ENCODE data around the gene MANBA.
"Not testable (repeated sequence)": the region's sequence is repeated elsewhere in the genome, so short reads cannot be mapped to it uniquely, and the experiment has no call there.

MANBA gene

GRCh38 chr4:102726068-102726467, 34.7 kb downstream of the MANBA start:
- no peak for TF ChIP-seq CTCF (conservative IDR thresholded peaks at IDR 0.05; ENCODE audit: control insufficient read depth, insufficient read depth, low read depth, low read length)
- no peak for DNase-seq (ENCODE audit: low read depth)
- H3K4me3 ChIP-seq (ENCODE audit: control insufficient read depth, low read depth, low read length): no peak overlapping the region

GRCh38 chr4:102725229-102725628, 35.5 kb downstream of the MANBA start:
- no peak for DNase-seq (ENCODE audit: low read depth)
- H3K4me3 ChIP-seq (ENCODE audit: control insufficient read depth, low read depth, low read length): no peak overlapping the region
- no peak for TF ChIP-seq CTCF (conservative IDR thresholded peaks at IDR 0.05; ENCODE audit: control insufficient read depth, insufficient read depth, low read depth, low read length)

- peak; percentile 27 for DNase-seq (ENCODE audit: low read depth)
- H3K4me3 ChIP-seq (ENCODE audit: control insufficient read depth, low read depth, low read length): no peak overlapping the region
- no peak for TF ChIP-seq CTCF (conservative IDR thresholded peaks at IDR 0.05; ENCODE audit: control insufficient read depth, insufficient read depth, low read depth, low read length)
Measured at GRCh38 chr4:102723511-102723910, 37.3 kb downstream of the MANBA start.

GRCh38 chr4:102722740-102723139, 38.0 kb downstream of the MANBA start:
- no peak for DNase-seq (ENCODE audit: low read depth)
- H3K4me3 ChIP-seq (ENCODE audit: control insufficient read depth, low read depth, low read length): no peak overlapping the region
- no peak for TF ChIP-seq CTCF (conservative IDR thresholded peaks at IDR 0.05; ENCODE audit: control insufficient read depth, insufficient read depth, low read depth, low read length)

- not testable (repeated sequence) for H3K4me3 ChIP-seq (ENCODE audit: control insufficient read depth, low read depth, low read length); DNase-seq (ENCODE audit: low read depth)
Measured at GRCh38 chr4:102718833-102719575, 41.8 kb downstream of the MANBA start.

- no peak overlapping the region for H3K4me3 ChIP-seq (ENCODE audit: control insufficient read depth, low read depth, low read length)
- peak; percentile 26 for DNase-seq (ENCODE audit: low read depth)
- no peak for TF ChIP-seq CTCF (conservative IDR thresholded peaks at IDR 0.05; ENCODE audit: control insufficient read depth, insufficient read depth, low read depth, low read length)
Measured at GRCh38 chr4:102717448-102718092, 43.2 kb downstream of the MANBA start.

- H3K4me3 ChIP-seq (ENCODE audit: control insufficient read depth, low read depth, low read length): no peak overlapping the region
- DNase-seq (ENCODE audit: low read depth): peak; percentile 23
- TF ChIP-seq CTCF (conservative IDR thresholded peaks at IDR 0.05; ENCODE audit: control insufficient read depth, insufficient read depth, low read depth, low read length): peak; percentile 9
Measured at GRCh38 chr4:102715057-102715456, 45.7 kb downstream of the MANBA start.

GRCh38 chr4:102713774-102714173, 47.0 kb downstream of the MANBA start:
- not testable (repeated sequence) for H3K4me3 ChIP-seq (ENCODE audit: control insufficient read depth, low read depth, low read length); DNase-seq (ENCODE audit: low read depth)

Measured in fibroblast of mammary gland (primary cell).